Activated T-helper 2 cell treated with anti-CD3 and anti-CD28 coated beads, Interferon-gamma antibody, Interleukin-2, Interleukin-4, amounts not matched to agents 10 μg/mL and 5 μg/mL and 100 μg/mL, durations not matched to agents 14 hours and 24 hours and 36 hours (primary cell): ENCODE results near the gene EID2B. TPM values are rescaled to one million over a fixed set of nuclear protein-coding genes. Genes with fewer than 3 reads are reported as not detected.
A peak's percentile ranks its signal among the peaks of the same experiment; 100 is the strongest.

Source experiments
- DNase-seq: peaks from one replicate; pipeline ENCODE4 v3.0.0; 2021; ENCODE audit warnings: low spot score
- H3K27ac Mint-ChIP-seq: one replicate; pipeline ENCODE4 v1.8.0; 2021; ENCODE audit warnings: mixed read lengths
- H3K27me3 Mint-ChIP-seq: one replicate; pipeline ENCODE4 v1.8.0; 2021; ENCODE audit warnings: low read depth, mixed read lengths
- H3K36me3 Mint-ChIP-seq: one replicate; pipeline ENCODE4 v1.8.0; 2021; ENCODE audit warnings: low read depth, mixed read lengths
- H3K4me1 Mint-ChIP-seq: one replicate; pipeline ENCODE4 v1.8.0; 2021; ENCODE audit warnings: low read depth, mixed read lengths
- H3K4me3 Mint-ChIP-seq: one replicate; pipeline ENCODE4 v1.8.0; 2021; ENCODE audit warnings: low read depth, mild to moderate bottlenecking, moderate library complexity, mixed read lengths
- H3K9me3 Mint-ChIP-seq: one replicate; pipeline ENCODE4 v1.8.0; 2021; ENCODE audit warnings: mixed read lengths
- intact Hi-C: fragments of 100-400 bp; cut with micrococcal nuclease; formaldehyde crosslinking; loops from one replicate; pipeline ENCODE4 v1.15.1; 2023
- total RNA-seq: library from RNA; stranded (reverse); gene quantifications from 2 replicates; pipeline ENCODE4 v1.2.3, GENCODE V29; 2022

Gene EID2B
- total RNA-seq, 1 donor from 2014 or later: 4.1 TPM

DNA sequence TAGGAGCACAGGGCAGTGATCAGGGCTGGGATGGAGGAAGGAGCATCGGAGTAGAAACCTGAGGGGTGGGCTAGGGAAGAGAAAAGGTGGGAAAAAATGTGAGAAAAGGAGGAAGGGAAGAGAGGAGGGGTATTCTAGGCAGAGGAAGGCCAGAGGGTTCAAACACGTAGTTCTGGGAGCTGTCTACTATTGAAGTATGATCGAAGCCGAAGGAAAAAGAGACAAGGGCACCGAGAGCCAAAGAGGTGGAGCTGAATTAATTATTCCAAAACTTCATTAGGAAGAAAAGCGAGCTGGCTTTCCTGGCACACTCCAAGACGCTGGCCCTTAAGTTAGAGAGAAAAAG lies 26.1 kb downstream of the EID2B start:
- H3K9me3 Mint-ChIP-seq: no peaks in the 10 kb centered on the region
- H3K27me3 Mint-ChIP-seq: peaks cover 37% of the 10 kb centered on the region
- intact Hi-C loops: no loop called here
- DNase-seq: no peak
- H3K4me3 Mint-ChIP-seq: peak overlapping the region; percentile 51
- H3K4me1 Mint-ChIP-seq: peaks cover 17% of the 10 kb centered on the region
- H3K36me3 Mint-ChIP-seq: no peaks in the 10 kb centered on the region
- no peak overlapping the region for H3K27ac Mint-ChIP-seq

DNA sequence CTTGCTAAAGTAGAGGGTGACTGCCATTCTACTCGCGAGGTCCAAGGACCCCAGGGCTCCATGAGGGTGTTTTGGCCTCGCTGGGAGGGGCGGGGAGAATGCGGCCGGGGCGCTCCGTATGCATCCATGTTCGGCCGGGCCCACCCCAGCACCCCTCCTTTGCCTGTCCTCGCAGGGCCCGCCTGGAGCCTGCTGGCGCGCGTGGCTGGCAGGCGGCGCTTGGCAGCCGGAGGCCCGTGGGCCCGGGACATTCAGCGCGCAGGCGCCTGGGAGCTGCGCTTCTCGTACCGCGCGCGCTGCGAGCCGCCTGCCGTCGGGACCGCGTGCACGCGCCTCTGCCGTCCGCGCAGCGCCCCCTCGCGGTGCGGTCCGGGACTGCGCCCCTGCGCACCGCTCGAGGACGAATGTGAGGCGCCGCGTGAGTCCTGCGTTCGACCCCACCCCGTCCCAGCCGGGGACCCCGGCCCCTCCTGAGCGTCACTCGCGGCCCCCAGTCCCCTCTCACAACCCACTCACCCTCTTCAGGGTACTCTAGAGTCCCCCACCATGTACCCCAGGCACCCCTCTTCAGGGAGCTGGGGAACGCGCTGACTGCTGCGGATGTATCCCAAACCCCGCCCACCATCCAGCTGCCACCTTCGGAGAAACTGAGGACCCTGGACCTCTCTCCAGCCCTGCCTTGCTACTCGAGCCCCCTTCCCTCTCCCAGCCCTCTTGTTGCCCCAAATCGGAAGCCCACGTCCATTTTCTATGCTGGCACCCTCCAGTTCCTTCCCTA lies 29.8 kb downstream of the EID2B start:
- intact Hi-C loops: no loop called here
- peak; percentile 73 for DNase-seq
- H3K27ac Mint-ChIP-seq: no peak overlapping the region
- H3K9me3 Mint-ChIP-seq: no peaks in the 10 kb centered on the region
- no peak overlapping the region for H3K4me3 Mint-ChIP-seq
- H3K27me3 Mint-ChIP-seq: peaks cover 57% of the 10 kb centered on the region
- no peaks in the 10 kb centered on the region for H3K36me3 Mint-ChIP-seq
- H3K4me1 Mint-ChIP-seq: peaks cover 27% of the 10 kb centered on the region

DNA sequence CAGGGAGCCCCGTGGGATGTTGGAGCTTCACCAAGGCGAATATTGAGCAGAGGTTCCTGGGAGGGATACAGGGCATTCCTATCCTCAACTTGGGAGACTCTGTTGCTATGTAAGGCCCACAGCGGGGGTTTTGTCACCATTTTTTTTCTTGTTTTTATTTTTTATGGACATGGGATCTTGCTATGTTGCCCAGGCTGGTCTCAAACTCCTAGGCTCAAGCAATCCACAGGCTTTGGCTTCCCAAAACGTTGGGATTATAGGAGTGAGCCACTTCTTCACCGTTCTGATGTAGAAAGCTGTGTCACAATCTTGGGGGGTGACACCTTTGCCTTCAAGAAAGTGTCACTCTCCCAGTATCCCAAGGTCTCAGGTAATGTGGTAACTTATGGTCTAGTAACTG lies 31.3 kb downstream of the EID2B start:
- DNase-seq: no peak
- no peak overlapping the region for H3K4me3 Mint-ChIP-seq
- no peaks in the 10 kb centered on the region for H3K36me3 Mint-ChIP-seq
- H3K4me1 Mint-ChIP-seq: peaks cover 19% of the 10 kb centered on the region
- intact Hi-C loops: no loop called here
- H3K9me3 Mint-ChIP-seq: no peaks in the 10 kb centered on the region
- H3K27ac Mint-ChIP-seq: no peak overlapping the region
- H3K27me3 Mint-ChIP-seq: peaks cover 57% of the 10 kb centered on the region

DNA sequence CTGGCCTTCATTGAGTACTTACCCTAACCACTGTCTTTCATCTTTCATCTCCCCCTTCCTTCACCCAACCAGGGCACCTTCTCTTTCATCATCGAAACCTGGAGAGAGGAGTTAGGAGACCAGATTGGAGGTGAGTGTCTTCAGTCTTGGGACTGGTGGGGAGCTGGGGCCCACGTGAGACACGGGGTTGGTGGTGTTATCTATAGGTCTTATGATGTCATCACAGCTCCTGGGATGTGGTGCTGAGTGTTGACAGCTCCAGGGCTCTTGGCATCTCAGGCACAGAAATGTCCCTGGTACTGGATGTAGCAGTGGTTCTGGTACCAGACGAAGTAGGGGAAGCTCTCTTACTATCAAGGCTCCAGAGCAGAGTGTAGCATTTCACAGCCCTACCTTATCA lies 32.1 kb downstream of the EID2B start:
- intact Hi-C loops: no loop called here
- no peaks in the 10 kb centered on the region for H3K36me3 Mint-ChIP-seq
- H3K4me3 Mint-ChIP-seq: no peak overlapping the region
- no peaks in the 10 kb centered on the region for H3K9me3 Mint-ChIP-seq
- H3K27me3 Mint-ChIP-seq: peaks cover 58% of the 10 kb centered on the region
- no peak for DNase-seq
- H3K27ac Mint-ChIP-seq: no peak overlapping the region
- peaks cover 16% of the 10 kb centered on the region for H3K4me1 Mint-ChIP-seq

DNA sequence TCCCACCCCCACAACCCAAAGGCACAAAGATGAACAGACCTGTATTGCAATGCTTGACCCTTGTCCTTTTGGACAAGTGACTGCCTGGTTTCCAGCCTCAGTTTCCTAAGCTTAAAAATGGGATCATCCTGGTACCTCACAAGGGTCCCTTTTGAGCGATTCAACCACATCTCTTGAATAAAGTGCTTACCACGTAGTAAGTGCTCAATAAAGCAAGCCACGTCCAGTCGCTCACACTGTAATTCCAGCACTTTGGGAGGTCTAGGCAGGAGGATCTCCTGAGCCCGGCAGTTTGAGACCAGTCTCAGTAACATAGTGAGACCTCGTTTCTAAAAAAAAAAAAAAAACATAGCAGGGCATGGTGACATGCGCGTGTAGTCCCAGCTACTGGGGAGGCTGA lies 32.7 kb downstream of the EID2B start:
- H3K4me3 Mint-ChIP-seq: no peak overlapping the region
- no peaks in the 10 kb centered on the region for H3K36me3 Mint-ChIP-seq
- intact Hi-C loops: loop anchor here (5.0 kb wide), 1 partner anchor 32 kb away; the partner anchor contains the start of gene EID2B
- no peaks in the 10 kb centered on the region for H3K9me3 Mint-ChIP-seq
- H3K4me1 Mint-ChIP-seq: peaks cover 16% of the 10 kb centered on the region
- no peak for DNase-seq
- H3K27ac Mint-ChIP-seq: no peak overlapping the region
- H3K27me3 Mint-ChIP-seq: peaks cover 57% of the 10 kb centered on the region

DNA sequence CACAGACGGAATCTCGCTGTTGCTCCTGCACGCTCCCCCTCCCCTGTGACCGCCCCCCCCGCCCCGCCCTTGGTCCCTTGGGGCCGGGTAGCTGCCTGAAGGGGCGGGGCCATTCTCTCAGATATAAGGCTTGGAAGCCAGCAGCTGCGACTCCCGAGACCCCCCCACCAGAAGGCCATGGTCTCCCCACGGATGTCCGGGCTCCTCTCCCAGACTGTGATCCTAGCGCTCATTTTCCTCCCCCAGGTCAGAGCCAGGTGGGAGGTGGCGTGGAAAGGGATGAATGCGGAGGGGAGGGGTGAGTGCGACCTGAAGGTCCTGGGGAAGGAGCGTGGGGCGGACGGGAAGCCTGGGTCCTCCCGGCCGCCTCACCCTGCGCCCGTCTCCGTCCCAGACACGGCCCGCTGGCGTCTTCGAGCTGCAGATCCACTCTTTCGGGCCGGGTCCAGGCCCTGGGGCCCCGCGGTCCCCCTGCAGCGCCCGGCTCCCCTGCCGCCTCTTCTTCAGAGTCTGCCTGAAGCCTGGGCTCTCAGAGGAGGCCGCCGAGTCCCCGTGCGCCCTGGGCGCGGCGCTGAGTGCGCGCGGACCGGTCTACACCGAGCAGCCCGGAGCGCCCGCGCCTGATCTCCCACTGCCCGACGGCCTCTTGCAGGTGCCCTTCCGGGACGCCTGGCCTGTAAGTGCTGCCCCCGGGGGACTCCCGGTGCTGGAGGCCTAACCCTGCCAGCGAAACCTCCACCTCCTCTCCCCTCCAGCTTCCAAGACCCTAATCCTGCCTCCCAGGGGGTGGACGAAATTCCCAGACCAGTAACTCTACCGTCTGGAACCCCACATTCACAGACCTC lies 33.6 kb downstream of the EID2B start, which contains the start of gene DLL3:
TSS of gene DLL3 (plus strand) at position 150 of the 845 bp plus-strand sequence. CDS start at position 178, 28 bp downstream.
- Mint-ChIP-seq H3K27me3 (peaks cover 47% of the 10 kb centered on the region), H3K9me3 (no peaks in the 10 kb centered on the region), H3K4me1 (peaks cover 16% of the 10 kb centered on the region), H3K36me3 (no peaks in the 10 kb centered on the region), H3K4me3 (peak within 1 kb of the TSS; percentile 34), H3K27ac (no peak within 1 kb of the TSS)
- intact Hi-C loops: loop anchor here (5.0 kb wide), 1 partner anchor 33 kb away; the partner anchor contains the start of gene EID2B
- no peak for DNase-seq

DNA sequence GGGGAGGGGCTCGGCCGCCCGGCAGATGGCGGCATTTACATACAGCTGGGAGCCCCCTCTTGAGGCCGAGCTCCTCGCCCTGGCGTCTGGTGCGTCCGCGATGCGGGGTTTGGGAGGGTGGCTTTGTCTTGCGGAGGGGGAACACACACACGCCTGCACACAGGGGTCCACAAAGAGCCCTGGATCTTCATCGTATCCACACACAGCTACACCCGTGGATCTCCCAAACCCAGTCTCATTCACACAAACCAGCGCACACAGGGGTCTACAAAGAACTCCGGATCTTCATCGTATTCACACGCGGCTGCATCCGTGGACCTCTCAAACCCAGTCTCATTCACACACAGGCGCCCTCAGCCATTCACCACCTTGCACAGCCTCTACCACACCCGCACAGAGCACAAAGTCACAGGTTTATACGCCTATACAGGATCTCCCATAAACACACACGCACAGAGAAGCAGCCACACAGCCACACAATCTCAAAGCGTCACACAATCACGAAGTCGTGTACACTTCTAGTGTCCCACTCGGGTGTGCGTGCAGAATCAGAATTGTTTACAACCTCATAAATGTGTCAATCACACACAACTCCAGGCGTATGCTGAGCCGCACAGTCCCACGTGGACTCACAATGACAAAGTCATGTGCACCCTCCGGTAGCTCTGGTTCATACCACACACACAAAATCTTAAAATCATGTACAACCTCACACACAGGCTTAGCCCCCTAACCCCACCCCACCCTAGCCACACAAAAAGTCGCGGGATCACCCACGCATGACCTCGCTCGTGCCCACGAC lies 34.5 kb downstream of the EID2B start:
- Mint-ChIP-seq H3K27ac (no peak overlapping the region), H3K4me1 (peaks cover 15% of the 10 kb centered on the region), H3K27me3 (peaks cover 43% of the 10 kb centered on the region), H3K4me3 (peak overlapping the region; percentile 34), H3K9me3 (no peaks in the 10 kb centered on the region), H3K36me3 (no peaks in the 10 kb centered on the region)
- intact Hi-C loops: loop anchor here (5.0 kb wide), 1 partner anchor 34 kb away; the partner anchor contains the start of gene EID2B
- DNase-seq: no peak

DNA sequence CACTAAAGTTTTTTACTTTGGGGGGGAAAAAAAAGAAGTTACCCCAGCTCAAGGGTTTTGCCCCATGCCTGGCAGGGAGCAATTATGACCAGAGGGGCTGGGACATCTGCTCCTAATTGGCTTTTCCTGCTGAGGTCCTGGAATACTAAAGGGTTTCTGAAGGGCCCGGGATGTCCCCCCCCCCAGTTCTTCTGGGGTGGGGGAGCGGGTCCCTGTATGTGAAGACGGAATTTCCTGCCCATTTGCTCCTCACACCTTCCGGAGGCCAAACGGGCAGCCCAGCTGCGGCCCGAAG lies 35.0 kb downstream of the EID2B start:
- H3K27me3 Mint-ChIP-seq: peaks cover 43% of the 10 kb centered on the region
- intact Hi-C loops: loop anchor here (5.0 kb wide), 1 partner anchor 35 kb away; the partner anchor contains the start of gene EID2B
- H3K4me1 Mint-ChIP-seq: peaks cover 13% of the 10 kb centered on the region
- peaks cover 3% of the 10 kb centered on the region for H3K36me3 Mint-ChIP-seq
- H3K9me3 Mint-ChIP-seq: no peaks in the 10 kb centered on the region
- H3K4me3 Mint-ChIP-seq: no peak overlapping the region
- no peak overlapping the region for H3K27ac Mint-ChIP-seq
- DNase-seq: no peak

DNA sequence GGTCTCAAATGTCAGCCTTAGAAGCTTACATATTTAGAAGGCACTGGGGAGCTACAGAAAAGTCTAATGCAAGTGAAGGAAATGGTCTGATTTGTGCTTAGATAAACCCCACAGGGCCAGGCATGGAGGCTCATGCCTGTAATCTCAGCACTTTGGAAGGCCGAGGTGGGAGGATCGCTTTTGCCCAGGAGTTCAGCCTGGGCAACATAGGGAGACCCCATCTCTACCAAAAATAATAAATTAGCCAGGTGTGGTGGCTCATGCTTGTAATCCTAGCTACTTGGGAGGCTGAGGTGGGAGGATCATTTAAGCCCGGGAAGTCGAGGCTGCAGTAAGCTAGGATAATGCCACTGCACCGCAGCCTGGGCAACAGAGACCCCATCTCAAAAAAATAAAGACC lies 36.6 kb downstream of the EID2B start:
- Mint-ChIP-seq H3K4me3 (no peak overlapping the region), H3K36me3 (peaks cover 3% of the 10 kb centered on the region), H3K27me3 (peaks cover 39% of the 10 kb centered on the region), H3K27ac (no peak overlapping the region), H3K9me3 (no peaks in the 10 kb centered on the region), H3K4me1 (peaks cover 13% of the 10 kb centered on the region)
- intact Hi-C loops: loop anchor here (5.0 kb wide), 1 partner anchor 36 kb away; the partner anchor contains the start of gene EID2B
- DNase-seq: no peak

DNA sequence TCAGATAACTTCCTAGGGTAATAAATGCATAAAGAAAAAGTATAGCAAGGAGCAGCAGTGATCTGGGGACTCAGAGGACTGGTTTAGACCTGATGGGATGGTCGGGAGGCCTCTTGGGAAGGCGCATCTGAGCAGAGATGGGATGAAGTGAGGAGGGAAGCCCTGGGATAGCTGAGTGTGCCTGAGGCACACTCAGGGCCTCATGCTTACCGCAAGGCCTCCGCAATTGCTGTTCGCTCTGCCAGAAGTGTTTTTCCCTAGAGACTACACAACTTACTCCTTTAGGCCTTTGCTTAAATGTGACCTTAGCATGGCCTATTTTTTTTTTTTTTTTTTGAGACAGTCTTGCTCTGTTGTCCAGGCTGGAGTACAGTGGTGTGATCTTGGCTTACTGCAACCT lies 38.0 kb downstream of the EID2B start:
- intact Hi-C loops: loop anchor here (5.0 kb wide), 1 partner anchor 38 kb away; the partner anchor contains the start of gene EID2B
- Mint-ChIP-seq H3K4me3 (no peak overlapping the region), H3K36me3 (peaks cover 11% of the 10 kb centered on the region), H3K27me3 (peaks cover 26% of the 10 kb centered on the region), H3K27ac (no peak overlapping the region), H3K4me1 (peaks cover 10% of the 10 kb centered on the region), H3K9me3 (no peaks in the 10 kb centered on the region)
- DNase-seq: no peak

DNA sequence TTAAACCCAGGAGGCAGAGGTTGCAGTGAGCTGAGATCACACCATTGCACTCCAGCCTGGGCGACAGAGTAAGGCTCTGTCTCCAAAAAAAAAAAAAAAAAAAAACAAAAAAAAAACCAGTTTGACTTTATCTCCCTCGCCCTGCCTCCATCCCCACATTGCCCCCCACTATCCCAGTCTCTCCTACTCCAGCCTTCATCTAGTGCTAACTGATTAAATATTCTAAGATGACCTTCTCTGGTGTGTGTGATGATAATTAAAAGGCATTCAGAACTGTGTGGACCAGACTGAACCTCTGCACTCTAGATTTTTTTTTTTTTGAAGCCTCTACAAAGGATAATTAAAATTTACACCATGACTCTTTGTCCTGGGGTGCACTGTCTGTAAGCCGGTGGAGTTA lies 39.9 kb downstream of the EID2B start:
- intact Hi-C loops: no loop called here
- H3K9me3 Mint-ChIP-seq: no peaks in the 10 kb centered on the region
- peaks cover 29% of the 10 kb centered on the region for H3K36me3 Mint-ChIP-seq
- peaks cover 14% of the 10 kb centered on the region for H3K27me3 Mint-ChIP-seq
- no peaks in the 10 kb centered on the region for H3K4me1 Mint-ChIP-seq
- no peak overlapping the region for H3K27ac Mint-ChIP-seq
- DNase-seq: no peak
- no peak overlapping the region for H3K4me3 Mint-ChIP-seq

DNA sequence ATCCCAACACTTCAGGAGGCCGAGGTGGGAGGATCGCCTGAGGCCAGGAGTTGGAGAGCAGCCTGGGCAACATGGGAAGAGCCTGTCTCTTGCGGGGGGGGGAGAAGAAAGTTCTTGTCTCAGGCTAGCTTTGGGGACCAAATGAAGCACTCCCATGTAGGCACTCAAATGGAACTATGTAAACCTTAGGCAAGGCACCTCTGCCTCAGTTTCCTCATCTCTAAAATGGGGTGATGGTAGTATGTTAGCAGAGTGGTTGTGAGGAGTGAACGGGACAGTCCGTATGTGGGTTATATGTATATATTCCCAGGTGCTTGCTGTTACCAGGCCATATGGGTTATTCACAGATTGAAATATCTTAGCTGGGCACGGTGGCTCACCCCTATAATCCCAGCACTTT lies 40.4 kb downstream of the EID2B start:
- Mint-ChIP-seq H3K36me3 (peaks cover 30% of the 10 kb centered on the region), H3K4me1 (no peaks in the 10 kb centered on the region), H3K9me3 (no peaks in the 10 kb centered on the region), H3K27ac (no peak overlapping the region), H3K4me3 (no peak overlapping the region), H3K27me3 (peaks cover 12% of the 10 kb centered on the region)
- no peak for DNase-seq
- intact Hi-C loops: no loop called here
